Measurements from ENCODE around the gene PUM1.
A peak's percentile ranks its signal among the peaks of the same experiment; 100 is the strongest.

The PUM1 gene

DNA sequence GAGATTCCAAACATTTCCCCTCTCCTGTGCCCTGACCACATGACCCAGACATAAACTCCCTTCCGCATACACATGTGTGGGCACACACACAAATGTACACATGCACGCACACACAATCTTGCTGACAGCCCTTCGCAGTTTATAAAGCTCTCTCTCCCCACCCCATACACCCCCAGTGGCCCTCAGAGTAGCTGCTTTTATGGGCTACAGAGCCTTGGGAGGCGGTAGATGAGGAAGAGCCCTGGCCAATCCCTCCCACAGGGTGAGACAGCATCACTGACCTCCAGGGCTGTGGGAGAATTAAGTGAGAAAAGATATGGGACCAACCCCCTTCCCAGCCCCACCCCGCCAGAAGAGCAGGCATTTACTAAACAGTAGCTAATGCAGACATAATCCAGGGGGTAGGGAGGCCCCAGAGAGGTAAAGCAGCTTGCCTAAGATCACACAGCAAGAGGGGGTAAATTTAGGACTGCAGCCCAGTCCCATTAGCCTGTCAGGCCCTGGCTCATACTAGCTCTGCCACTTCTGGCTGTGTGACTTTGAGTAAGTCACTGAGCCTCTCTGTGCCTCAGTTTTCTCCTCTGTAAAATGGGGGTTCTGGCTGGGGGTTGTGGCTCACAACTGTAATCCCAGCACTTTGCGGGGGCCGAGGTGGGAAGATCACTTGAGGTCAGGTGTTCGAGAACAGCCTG is 162.0 kb downstream of the PUM1 start:
- peak; percentile 32 for DNase-seq

DNA sequence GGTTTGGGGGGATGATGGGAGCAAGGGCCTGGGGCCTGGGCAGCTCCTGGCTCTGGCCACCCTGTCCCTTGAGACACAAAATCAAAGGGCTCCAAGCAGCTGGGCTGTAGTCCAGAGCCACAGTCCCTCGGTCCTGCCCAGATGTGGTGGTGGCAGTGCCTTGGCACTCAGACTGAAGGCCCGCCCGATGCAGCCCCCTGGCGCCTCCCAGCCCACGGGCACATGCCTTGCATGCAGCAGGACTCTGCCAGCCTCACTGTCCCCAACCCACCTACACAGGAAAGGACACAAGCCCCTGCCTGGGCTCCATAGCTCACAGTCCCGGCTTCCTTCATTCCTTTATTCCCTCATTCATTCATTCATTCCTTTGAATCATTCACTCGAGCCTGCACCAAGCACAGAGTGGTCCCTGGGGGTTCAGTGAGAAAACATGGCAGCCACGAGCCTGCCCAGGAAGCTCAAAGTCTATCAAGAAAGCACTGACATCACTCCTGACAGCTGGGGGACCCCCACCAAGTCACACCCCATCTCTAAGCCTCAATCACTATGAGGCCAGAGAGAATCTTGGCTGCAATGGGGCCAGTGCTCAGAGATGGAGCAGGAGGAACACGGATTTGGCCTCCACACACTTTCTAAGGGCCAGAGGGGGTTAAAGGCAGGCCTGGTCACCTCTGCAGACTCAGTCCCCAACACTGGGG is 162.8 kb downstream of the PUM1 start:
- DNase-seq, result no peak

DNA sequence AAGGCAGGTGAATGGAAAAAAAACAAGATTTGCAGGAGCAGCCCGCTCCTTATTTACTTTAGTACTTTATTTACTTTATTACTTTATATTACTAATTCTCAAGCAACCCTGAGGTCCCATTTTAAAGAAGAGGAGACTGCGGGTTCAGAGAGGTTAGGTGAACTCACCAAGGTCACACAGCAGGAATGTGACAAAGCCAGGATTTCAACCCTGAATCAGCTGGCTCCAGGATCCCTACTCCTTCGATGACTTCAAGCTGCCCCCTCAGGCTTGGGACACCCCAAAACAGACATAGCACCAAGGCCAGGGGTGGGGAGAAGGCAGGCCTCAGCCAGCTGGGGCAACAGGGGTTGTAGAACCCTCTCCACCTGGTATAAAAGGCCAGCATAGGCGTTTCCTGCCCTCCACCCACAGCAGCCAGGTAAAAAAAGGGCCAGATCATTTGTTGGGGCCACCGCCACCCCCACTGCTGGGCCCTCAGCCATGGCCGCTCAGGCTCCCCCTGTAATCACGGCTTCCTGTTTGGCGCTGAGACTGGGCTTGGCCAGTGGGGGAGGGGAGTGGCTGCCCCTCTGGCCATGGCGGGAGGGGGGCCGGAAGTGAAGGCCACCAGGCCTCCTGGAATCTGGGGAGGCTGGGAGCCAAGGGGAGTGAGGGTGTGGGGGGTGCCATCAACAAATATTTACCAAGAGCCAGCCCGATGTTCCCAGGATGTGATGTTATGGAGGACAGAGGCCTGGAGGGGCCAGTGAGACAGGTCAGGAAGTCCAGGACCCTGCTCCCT is 163.5 kb downstream of the PUM1 start:
- no peak for DNase-seq

DNA sequence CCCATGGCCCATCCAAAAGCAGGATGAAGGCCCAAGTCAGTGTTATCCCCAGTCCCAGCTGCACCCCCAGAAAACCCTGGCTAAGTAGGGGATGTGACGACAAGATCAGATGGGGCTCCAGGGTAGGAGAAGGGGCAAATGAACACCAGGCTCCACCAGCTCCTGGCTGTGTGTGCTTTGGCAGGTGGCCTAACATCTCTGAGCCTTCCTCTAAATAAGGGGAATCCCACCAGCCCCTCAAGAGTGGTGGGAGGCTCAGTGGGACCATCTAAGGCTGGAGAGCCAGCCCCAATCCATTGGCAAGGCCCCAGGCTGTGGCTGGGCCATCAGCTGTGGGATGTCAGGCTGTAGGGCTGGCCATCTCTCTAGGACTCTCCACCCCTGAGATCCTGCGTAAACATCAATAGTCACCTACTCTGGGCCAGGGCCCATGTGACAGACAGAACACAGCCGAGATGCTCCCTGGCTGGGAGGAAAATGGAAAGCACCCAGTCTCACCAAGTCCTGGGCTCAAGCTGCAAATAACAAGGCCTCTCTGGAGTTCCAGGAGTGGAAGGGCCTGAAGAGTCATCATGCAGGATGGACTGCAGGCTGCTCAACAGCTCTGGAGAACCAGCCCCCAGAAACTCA is 164.5 kb downstream of the PUM1 start:
- DNase-seq, result no peak

DNA sequence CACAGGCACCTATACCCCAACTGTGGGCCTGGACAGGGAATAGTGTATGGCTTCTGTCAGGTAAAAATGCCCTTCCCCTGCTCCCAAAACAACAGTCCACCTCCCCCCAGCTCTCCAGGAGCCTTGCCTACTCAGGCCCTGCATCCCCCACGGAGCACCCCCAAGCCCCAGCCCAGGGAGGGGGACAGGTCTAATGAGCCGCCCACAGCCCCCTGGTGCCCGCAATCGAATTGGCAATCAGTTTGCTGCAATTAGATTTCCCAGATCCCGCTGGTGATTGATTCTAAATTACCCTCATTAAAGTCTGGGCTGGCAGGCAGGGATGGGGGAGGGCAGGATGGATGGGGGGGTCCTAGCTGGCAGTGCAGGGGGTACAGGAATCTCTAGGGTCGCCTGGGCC is 165.0 kb downstream of the PUM1 start:
- DNase-seq, result no peak

DNA sequence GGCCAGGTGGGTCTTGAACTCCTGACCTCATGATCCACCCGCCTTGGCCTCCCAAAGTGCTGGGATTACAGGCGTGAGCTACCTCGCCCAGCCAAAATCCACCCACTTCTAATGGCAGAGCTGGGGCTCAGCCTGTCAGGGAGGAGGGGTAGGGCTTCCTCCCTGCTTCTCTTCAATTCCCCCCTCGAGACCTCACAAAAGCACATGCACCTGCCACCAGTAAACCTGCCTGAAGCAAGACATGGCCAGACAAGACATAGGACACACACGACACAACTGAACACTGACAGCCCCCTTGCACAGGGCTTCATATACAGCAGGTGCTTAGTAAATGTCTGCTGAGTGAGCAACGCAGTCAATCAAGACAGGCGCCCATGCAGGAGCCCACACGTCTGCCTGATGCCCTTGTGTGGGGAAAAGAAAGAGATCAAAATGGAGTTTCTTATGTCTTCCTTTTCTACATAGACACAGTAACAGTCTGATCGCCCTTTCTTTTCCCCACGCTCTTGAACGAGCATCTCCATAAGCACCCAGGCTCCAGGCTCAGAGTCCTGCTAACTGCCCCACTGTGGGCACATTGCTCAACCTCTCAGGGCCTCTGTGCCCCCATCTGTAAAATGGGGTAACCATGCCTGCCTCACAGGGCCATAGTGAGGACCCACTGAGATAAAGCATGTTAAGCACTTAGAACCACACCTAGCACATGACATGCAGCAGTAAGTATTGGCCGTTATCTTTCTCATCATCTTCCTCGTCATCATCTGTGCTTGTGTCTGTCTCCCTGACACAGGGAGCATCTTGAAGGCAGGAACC is 165.7 kb downstream of the PUM1 start:
- no peak for DNase-seq

DNA sequence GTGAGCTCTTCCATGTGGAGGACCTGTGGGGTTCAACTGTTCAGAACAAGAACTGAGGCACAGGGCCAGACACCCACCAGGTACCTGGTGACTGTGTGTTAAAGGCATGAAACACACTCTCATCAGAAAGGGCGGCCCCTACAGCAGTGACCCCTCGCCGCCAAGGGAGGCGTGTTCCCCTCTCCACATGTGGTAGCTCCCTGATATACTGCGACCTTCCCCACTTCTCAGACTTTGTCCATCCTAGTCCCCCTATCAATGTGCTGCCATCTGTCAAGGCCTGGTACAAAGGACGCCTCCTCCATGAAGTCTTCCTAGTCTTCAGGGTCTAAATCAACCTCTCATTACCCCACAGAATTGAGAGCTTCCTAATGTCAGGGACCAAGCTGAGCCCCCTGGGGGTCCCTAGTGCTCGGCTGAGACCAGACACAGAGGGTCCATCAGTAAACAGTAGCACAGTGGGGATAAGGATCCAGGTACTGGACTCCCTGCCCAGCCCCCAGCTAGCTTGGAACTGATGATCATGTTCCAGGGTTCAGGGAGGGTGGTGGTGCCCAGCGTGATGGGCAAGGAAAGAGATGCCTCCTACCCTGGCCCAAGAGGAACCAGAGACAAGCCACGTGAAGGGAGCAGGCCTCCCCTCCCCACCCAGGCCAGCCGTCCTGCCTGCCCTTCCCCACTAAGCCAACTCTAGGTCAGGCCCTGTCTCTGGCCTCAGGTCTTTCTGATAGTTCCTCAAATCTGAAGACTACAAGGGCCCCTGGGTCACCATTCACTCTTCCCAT is 167.3 kb downstream of the PUM1 start:
- no peak for DNase-seq

DNA sequence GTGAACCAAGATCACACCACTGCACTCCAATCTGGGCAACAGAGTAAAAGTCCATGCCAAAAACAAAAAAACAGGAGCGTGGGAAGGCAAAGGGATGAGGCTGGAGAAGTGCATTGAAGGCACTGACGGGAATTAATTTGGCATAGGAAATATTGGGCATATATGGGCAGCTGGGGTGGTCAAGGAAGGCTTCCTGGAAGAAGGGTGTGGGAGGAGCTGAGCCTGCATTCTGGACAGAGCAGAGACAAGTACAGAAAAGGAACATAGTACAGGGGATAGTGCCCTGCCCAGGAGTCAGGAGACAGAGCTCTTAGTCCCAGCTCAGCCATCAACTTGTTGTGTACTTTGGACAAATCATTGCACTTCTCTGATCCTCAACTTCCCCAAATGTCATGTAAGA is 168.6 kb downstream of the PUM1 start:
- no peak for DNase-seq

DNA sequence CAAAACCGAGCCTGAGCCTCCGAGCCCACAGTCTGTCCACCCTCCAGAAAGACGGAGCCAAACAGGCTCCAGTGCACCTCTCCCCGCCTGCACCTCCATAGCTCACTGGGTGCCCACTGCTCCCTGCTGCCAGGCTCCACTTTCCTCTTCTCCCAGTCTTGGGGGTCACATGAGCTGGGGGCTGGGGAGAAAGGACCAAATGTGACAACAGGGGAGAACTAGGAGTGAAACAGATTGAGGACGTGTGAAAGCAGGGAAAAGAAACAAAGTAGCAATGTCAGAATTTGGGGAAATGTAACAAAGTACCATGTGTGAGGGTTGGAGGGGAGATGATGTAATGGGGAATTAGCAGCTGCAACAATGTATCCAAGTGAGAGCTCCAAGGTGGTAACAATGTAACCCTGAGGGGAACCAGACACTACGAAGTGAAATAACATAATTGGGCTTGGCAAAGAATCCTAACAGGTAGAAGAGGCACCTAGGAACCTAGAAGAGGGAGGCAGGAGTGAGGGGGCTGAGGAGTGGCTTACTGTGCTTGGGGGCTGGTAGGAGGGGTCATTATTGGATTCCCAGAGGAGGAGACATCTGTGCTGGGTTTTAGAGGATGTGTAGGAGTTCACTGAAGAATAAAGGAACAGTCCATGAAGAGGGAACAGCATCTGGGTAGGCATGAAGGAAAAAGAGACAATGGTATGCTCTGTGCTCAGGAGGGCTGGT is 169.4 kb downstream of the PUM1 start:
- peak; percentile 66 for DNase-seq

DNA sequence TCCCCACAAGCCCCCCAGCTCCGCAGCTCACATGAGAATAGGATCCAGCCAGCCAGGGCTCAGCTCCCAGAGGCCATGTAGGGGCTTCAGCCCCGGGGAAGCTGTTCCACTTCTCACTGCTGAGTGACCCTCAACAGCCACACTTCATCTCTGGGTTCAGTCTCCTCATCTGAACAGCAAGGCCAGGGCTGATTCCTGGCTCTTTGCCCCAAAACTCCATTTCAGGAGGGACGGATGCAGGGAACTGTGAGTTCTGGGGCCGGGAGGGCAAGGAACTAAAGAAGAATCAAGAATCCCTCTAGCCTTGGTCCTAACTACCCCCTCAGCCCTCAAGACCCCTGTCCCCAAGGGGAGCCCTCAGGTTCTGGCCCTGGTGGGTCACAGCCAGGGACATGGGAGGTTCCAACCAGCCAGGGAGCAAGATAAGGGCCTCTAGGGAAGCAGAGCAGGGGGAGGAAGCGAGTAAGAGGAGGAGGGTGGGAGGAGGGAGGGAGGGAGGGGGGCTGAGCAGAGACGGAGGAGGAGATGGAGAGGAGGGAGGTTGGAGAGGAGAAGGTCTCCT is 170.1 kb downstream of the PUM1 start:
- peak; percentile 37 for DNase-seq

DNA sequence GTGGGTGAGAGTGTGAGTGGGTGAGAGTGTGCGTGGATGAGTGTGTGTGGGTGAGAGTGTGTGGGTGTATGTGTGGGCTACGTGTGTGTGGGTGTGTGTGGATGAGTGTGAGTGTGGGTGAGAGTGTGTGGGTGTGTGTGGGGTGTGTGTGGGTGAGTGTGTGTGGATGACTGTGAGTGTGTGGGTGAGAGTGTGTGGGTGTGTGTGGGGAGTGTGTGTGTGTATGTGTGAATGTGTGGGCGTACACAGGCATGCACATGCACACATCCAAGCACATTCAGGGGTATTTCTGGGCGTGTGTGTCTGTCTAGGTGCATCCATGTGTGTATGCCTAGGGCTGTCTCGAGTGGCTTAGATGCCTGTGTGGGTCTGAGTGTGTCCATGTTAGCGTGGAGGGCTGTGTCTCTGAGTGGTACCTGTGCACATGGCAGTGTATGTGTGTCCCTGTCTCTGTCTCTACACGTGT is 171.0 kb downstream of the PUM1 start:
- DNase-seq, result no peak

DNA sequence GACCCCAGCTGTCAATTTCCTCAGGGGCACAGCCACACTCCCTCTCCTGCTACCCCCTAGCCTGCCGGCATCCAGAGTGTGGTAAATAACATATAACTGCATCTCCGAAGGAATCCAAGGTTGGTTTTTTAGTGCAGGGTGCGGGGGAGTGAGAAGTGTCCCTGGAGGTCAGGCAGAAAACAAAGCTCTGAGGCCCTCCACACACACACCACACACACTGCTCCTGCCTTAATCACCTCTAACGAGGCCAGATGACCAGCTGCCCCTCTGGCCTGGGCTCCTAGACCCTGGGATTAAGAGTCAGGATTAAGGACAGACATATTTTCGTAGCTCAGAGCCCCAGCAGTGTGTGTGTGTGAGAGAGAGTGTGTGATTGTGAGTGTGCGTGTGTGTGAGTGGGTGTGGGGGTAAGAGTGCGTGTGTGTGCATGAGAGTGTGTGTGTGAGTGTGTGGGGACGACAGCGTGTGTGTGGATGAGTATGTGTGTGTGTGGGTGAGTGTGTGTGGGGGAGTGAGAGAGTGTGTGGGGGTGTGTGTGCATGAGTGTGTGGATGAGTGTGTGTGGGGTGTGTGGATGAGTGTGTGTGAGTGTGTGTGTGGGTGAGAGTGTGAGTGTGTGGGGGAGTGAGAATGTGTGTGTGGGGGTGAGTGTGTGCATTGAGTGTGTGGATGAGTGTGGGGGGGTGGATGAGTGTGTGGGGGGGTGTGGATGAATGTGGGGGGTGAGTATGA is 171.6 kb downstream of the PUM1 start:
- DNase-seq, result no peak

DNA sequence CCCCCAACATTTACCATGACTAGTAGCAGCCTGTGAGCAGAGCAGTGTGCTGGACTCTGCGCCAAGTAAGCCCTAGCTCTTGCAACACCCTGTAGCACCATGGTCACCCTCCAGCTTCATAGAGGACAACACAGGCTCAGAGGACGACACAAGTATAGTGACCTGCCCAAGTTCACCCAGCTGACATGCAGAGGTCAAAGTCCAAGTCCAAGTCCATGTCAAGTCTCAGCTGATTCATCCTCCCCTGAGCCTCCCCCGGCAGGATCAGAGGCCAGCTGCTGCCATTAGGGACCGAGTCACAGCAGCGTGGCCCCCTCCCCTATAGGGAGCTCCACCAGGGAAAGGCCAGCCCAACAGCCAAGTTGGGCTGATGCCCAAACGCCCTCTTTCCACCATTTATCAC is 172.8 kb downstream of the PUM1 start:
- no peak for DNase-seq

DNA sequence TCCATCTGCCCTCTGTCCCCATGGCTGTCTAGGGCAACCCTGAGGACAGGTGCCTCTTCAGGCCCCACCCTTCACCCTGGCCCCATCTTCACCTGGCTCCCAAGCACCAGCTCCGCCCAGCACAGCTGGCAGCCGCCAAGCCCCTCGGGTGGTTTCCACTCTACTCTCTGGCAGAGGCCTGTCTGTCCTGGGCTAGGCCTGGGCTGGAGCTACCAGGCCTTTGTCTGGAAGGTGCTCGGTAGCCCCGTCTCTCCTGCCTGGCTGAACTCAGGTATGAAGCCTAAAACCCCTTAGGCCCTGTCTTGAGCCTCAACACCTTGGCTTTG is 174.3 kb downstream of the PUM1 start:
- DNase-seq, result no peak

DNA sequence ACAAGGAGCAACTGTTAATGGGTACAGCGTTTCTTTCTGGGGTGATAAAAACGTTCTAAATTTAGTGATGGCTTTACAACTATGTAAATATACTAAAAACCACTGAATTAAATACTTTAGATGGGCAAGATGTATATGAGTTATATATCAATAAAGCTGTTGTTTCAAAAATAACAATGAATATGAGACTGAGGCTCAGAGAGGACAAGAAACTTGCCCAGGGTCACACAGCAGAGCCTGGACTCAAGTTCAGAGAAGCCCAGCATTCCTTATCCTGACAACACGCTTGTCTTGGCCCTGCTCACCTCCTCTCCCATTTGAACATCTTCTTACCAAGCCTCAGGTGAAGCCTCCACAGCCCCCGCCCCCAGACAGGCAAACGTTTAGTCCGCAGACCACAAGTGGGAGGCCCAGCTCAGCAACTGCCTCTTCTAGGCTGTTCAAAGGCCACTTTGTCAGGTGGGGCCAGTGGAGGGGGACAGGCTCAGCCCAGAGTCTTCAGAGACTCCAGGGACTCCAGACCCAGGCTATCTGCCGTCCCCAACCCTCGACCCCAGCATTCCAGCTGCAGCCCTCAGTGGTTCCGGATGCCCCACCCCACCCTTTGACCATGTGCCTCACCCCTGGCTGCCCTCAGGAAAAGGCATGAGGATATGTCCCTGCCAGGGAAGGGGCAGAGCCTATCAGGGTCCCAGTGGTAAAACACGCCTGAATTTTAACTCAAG is 174.9 kb downstream of the PUM1 start:
- no peak for DNase-seq

DNA sequence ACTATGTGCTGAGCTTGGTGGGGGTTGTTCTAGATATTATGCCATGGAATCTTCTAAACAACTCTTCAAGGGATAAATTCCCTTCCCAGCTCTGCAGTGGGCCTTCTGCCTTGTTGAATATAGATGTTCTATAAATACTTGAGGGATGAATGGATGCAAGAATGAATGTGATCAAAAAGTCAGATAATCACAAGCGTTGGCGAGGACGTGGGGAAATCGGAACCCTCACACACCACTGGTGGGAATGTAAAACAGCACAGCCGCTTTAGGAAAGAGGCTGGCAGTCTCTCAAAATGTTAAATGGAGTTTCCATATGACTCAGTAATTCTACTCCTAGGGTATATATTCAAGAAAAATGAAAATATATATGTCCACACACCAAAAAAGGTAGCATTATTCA is 176.0 kb downstream of the PUM1 start:
- DNase-seq, result peak; percentile 83

DNA sequence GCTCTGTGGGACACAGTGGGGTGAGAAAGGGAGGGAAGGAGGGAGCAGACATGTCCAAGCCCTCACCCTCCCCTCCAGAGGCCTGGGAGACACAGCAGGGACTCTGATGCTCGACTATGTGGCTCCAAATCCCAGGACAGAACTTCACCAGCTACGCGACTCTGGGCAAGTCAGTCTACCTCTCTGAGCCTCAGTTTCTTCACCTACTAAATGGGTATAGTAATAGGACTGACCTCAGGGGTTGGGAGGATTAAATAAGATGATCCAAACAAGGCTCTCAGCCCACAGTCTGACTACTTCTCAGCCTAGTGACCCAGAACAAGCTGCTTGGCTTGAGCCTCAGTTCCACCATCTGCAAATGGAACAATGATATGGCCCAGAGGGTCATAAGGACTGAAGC is 176.5 kb downstream of the PUM1 start:
- no peak for DNase-seq

DNA sequence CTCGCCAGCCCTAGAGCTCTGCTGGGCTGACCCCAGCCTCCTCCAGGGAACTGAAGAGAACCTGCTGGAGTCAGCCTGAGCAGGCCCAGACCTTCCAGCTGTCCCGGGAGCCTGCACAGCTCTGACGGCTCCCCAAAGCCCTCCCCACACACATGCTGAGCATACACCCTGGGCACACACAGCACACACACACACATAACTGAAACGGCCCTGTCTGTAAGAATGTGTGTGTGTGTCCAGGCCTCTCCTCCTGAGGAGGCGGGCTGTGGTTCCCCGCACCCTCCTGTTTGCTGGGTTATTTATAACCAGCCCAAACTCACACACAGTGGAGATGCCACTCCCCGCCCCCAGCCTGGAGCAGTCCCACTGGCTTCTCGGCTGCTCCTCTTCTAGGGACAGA is 177.1 kb downstream of the PUM1 start:
- DNase-seq, result peak; percentile 97

Data from fibroblast of upper back skin (primary cell).